GM13977 (cell line): ENCODE data around the gene CHRNB2.

Experiments
- DNase-seq: peaks from one replicate; pipeline ENCODE4 v3.0.0; 2012; ENCODE audit warnings: low spot score
- CTCF ChIP-seq: IDR thresholded peaks from 2 replicates; pipeline ENCODE4 v1.5.1; 2012; ENCODE audit warnings: mild to moderate bottlenecking, control low read depth; ENCODE audit not compliant: insufficient read depth; ENCODE audit errors: extremely low read depth, missing control alignments
- in situ Hi-C: fragments of 300-500 bp; cut with MboI; formaldehyde crosslinking; loops from one replicate; pipeline ENCODE4 v1.12.0; 2022; ENCODE audit warnings: low sequenced_read_pairs, low pct_unique_long_range_greater_than_20kb, mixed read lengths, inconsistent platforms; ENCODE audit not compliant: unreplicated experiment

Gene CHRNB2

GRCh38 chr1:154614901-154615300, 47.3 kb downstream of the CHRNB2 start:
- in situ Hi-C loops: no loop called here
- no peak for DNase-seq
- TF ChIP-seq CTCF: no peak

- TF ChIP-seq CTCF: no peak
- in situ Hi-C loops: no loop called here
- DNase-seq: no peak
These were observed 47.8 kb downstream of the CHRNB2 start for GRCh38 chr1:154615411-154615810.

- DNase-seq: no peak
- TF ChIP-seq CTCF: no peak
- in situ Hi-C loops: no loop called here
These were observed 49.2 kb downstream of the CHRNB2 start for GRCh38 chr1:154616659-154617345.

- no peak for TF ChIP-seq CTCF
- no peak for DNase-seq
- in situ Hi-C loops: no loop called here
These were observed 51.8 kb downstream of the CHRNB2 start for GRCh38 chr1:154619181-154619948.

- DNase-seq: no peak
- in situ Hi-C loops: no loop called here
- no peak for TF ChIP-seq CTCF
These were observed 53.2 kb downstream of the CHRNB2 start for GRCh38 chr1:154620751-154621150.

- no peak for TF ChIP-seq CTCF
- DNase-seq: no peak
- in situ Hi-C loops: no loop called here
These were observed 54.3 kb downstream of the CHRNB2 start for GRCh38 chr1:154621875-154622274.
